ENCODE measurements around the gene WT1. TPM values are rescaled to one million over a fixed set of nuclear protein-coding genes. Genes with fewer than 3 reads are reported as not detected.

Gene WT1
- total and polyA plus RNA-seq, 10 of the 15 experiments (the other 5 are each of a cell fraction or from before 2014, with no cell fraction given) = 0.07 to 0.37 (median 0.08) TPM; not detected in 7

- in situ Hi-C loops (cut with MboI) = no loop called here
- Histone ChIP-seq H4K20me1 (ENCODE audit: control insufficient read depth, insufficient read depth) (no peaks in the 10 kb centered on the region), H2AFZ (ENCODE audit: control insufficient read depth, low read depth, low read length) (no peak overlapping the region), H3K27me3 (replicated peaks in 1 of 2; ENCODE audit: control insufficient read depth in 2 of 2, insufficient read depth in 2 of 2, low read length in 1 of 2) (peaks cover 17 to 28% of the 10 kb centered on the region in 2 experiments), H3K4me1 (ENCODE audit: control insufficient read depth, insufficient read depth, low read length) (no peaks in the 10 kb centered on the region), H3K27ac (ENCODE audit: control insufficient read depth, insufficient read depth) (no peak overlapping the region), H3K4me2 (ENCODE audit: control insufficient read depth, insufficient read depth) (no peak overlapping the region), H3K36me3 (ENCODE audit: control insufficient read depth in 2 of 2, insufficient read depth in 2 of 2, low read length in 1 of 2) (no peaks in the 10 kb centered on the region), H3K9ac (ENCODE audit: control insufficient read depth, insufficient read depth, low read length) (no peak overlapping the region), H3K4me3 (no peak overlapping the region), H3K79me2 (ENCODE audit: control insufficient read depth, insufficient read depth, low read length) (no peaks in the 10 kb centered on the region), H3K9me3 (replicated peaks; ENCODE audit: control insufficient read depth, insufficient read depth, low read length) (no peaks in the 10 kb centered on the region; the same call in 2 of the 3 replicates)
- 45% methylated on average over 25 of the region's 25 CpGs for WGBS (ENCODE audit: insufficient coverage, insufficient replicate concordance, low lambda C conversion rate, missing lambda C conversion rate)
- intact Hi-C loops (cut with micrococcal nuclease; ENCODE audit: unreplicated experiment) = no loop called here
- no peak for FAIRE-seq
- no peak for DNase-seq (ENCODE audit: low read depth, low spot score)
- SMC1A ChIA-PET (ENCODE audit: uncharacterized antibody, unreplicated experiment) = no interaction called here
- BruUV-seq (replicated peaks) = no TSS peak
- ATAC-seq = no peak
- CTCF ChIA-PET = no interaction called here
- TF ChIP-seq PAX8 (IDR thresholded peaks at IDR 0.05) = no peak
- no peak for TF ChIP-seq CBX5 (IDR thresholded peaks at IDR 0.05; ENCODE audit: low read depth)
- TF ChIP-seq CUX1 (IDR thresholded peaks at IDR 0.05; ENCODE audit: insufficient replicate concordance, low read depth, low read length) = no peak
- no peak for TF ChIP-seq GATAD2B (conservative IDR thresholded peaks at IDR 0.05; ENCODE audit: low read depth)
- TF ChIP-seq CHD4 (IDR thresholded peaks at IDR 0.05) = no peak
- TF ChIP-seq HSF1 (IDR thresholded peaks at IDR 0.05; ENCODE audit: low read depth, low read length) = no peak
- no peak for TF ChIP-seq CEBPB (IDR thresholded peaks at IDR 0.05; ENCODE audit: borderline replicate concordance in 1 of 2, low read depth in 2 of 2, low read length in 2 of 2)
- no peak for TF ChIP-seq MTA2 (IDR thresholded peaks at IDR 0.05; ENCODE audit: low read depth)
- no peak for TF ChIP-seq MYC (IDR thresholded peaks at IDR 0.05; ENCODE audit: insufficient read depth, insufficient read length, insufficient replicate concordance, low read length, severe bottlenecking)
- no peak for TF ChIP-seq NFIC (IDR thresholded peaks at IDR 0.05; ENCODE audit: low read depth, low read length)
- no peak for TF ChIP-seq MTA3 (IDR thresholded peaks at IDR 0.05; ENCODE audit: borderline replicate concordance, low read length)
- TF ChIP-seq, protein P1, sequence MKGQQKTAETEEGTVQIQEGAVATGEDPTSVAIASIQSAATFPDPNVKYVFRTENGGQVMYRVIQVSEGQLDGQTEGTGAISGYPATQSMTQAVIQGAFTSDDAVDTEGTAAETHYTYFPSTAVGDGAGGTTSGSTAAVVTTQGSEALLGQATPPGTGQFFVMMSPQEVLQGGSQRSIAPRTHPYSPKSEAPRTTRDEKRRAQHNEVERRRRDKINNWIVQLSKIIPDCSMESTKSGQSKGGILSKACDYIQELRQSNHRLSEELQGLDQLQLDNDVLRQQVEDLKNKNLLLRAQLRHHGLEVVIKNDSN (IDR thresholded peaks at IDR 0.05; ENCODE audit: borderline replicate concordance, extremely low read length, insufficient read depth, low read depth, low read length) = no peak
- TF ChIP-seq YBX1 (IDR thresholded peaks at IDR 0.05) = no peak
- TF ChIP-seq ZNF384 (IDR thresholded peaks at IDR 0.05; ENCODE audit: borderline replicate concordance, low read depth, low read length) = no peak
- TF ChIP-seq BACH1 (IDR thresholded peaks at IDR 0.05; ENCODE audit: borderline replicate concordance) = no peak
- no peak for TF ChIP-seq DPF2 (IDR thresholded peaks at IDR 0.05)
- TF ChIP-seq PAX5 (IDR thresholded peaks at IDR 0.05; ENCODE audit: borderline replicate concordance, low read depth, low read length) = no peak
- no peak for TF ChIP-seq WRNIP1 (IDR thresholded peaks at IDR 0.05; ENCODE audit: borderline replicate concordance, low read depth, low read length)
- POLR2A ChIA-PET = no interaction called here
- RAD21 ChIA-PET (ENCODE audit: unreplicated experiment) = no interaction called here
Measured at GRCh38 chr11:32433914-32434355, 1.4 kb downstream of the WT1 start.

Data from GM12878 (cell line).